Osteoblast (primary cell): ENCODE results near the gene TRHDE. TPM values are rescaled to one million over a fixed set of nuclear protein-coding genes. Genes with fewer than 3 reads are reported as not detected.

Source experiments
- DNase-seq: peaks from one replicate; pipeline ENCODE4 v3.0.0; 2011; ENCODE audit warnings: low spot score, mixed read lengths; ENCODE audit not compliant: insufficient read length; ENCODE audit errors: missing footprints
- H2AFZ ChIP-seq: 2 replicates; pipeline ENCODE4 v1.6.0; 2011; ENCODE audit warnings: mild to moderate bottlenecking, low read length
- H3K27ac ChIP-seq: 2 replicates; pipeline ENCODE4 v1.5.1; 2011; ENCODE audit warnings: mild to moderate bottlenecking, low read depth, low read length, moderate library complexity
- H3K27me3 ChIP-seq: 2 replicates; pipeline ENCODE4 v1.6.0; 2012; ENCODE audit warnings: mild to moderate bottlenecking, control low read depth, inconsistent platforms, low read length, moderate library complexity; ENCODE audit not compliant: insufficient read depth
- H3K36me3 ChIP-seq: 2 replicates; pipeline ENCODE4 v1.5.1; 2011; ENCODE audit warnings: mild to moderate bottlenecking, low read length, control low read depth, moderate library complexity; ENCODE audit not compliant: insufficient read depth
- H3K4me1 ChIP-seq: 2 replicates; pipeline ENCODE4 v1.5.1; 2011; ENCODE audit warnings: mild to moderate bottlenecking, low read length, control low read depth, moderate library complexity; ENCODE audit not compliant: insufficient read depth
- H3K4me2 ChIP-seq: 2 replicates; pipeline ENCODE4 v1.6.0; 2011; ENCODE audit warnings: mild to moderate bottlenecking, low read length; ENCODE audit not compliant: insufficient read depth
- H3K4me3 ChIP-seq: fragments of 200-600 bp; sonication (generic); 3 replicates; pipeline ENCODE4 v1.5.1; 2012; ENCODE audit warnings: mild to moderate bottlenecking, low read length, inconsistent platforms; ENCODE audit not compliant: insufficient read depth
- H3K79me2 ChIP-seq: 2 replicates; pipeline ENCODE4 v1.6.0; 2012; ENCODE audit warnings: mild to moderate bottlenecking, low read length, control low read depth, inconsistent platforms; ENCODE audit not compliant: insufficient read depth
- H3K9me3 ChIP-seq: 2 replicates; pipeline ENCODE4 v1.5.1; 2011; ENCODE audit warnings: low read depth, low read length, control low read depth
- H4K20me1 ChIP-seq: 2 replicates; pipeline ENCODE4 v1.6.0; 2012; ENCODE audit warnings: mild to moderate bottlenecking, low read length, control low read depth; ENCODE audit not compliant: insufficient read depth
- CTCF ChIP-seq: IDR thresholded peaks from 2 replicates; pipeline ENCODE4 v1.5.1; 2011; ENCODE audit warnings: mild to moderate bottlenecking, low read depth, low read length, moderate library complexity; ENCODE audit errors: extremely low read depth
- total RNA-seq: library from RNA; depleted of rRNA; stranded (reverse); fragments of >200 nt; gene quantifications from 2 replicates; pipeline ENCODE4 v1.2.3, GENCODE V29; 2012

TRHDE gene
- total RNA-seq, 1 donor = under 0.01 TPM

GRCh38 chr12:72406111-72406510 is 133.9 kb downstream of the TRHDE start:
- Histone ChIP-seq H3K4me1 (no peaks in the 10 kb centered on the region), H3K27ac (no peak overlapping the region), H4K20me1 (no peaks in the 10 kb centered on the region), H3K4me3 (no peak overlapping the region), H3K4me2 (no peak overlapping the region), H2AFZ (no peak overlapping the region), H3K27me3 (no peaks in the 10 kb centered on the region), H3K79me2 (no peaks in the 10 kb centered on the region), H3K36me3 (no peaks in the 10 kb centered on the region), H3K9me3 (peaks cover 5% of the 10 kb centered on the region)
- no peak for DNase-seq
- no peak for TF ChIP-seq CTCF

- Histone ChIP-seq H4K20me1 (no peaks in the 10 kb centered on the region), H3K4me2 (no peak overlapping the region), H3K4me1 (no peaks in the 10 kb centered on the region), H3K36me3 (no peaks in the 10 kb centered on the region), H3K4me3 (no peak overlapping the region), H2AFZ (no peak overlapping the region), H3K79me2 (no peaks in the 10 kb centered on the region), H3K27ac (no peak overlapping the region), H3K9me3 (no peaks in the 10 kb centered on the region), H3K27me3 (no peaks in the 10 kb centered on the region)
- DNase-seq = no peak
- no peak for TF ChIP-seq CTCF
Observed at GRCh38 chr12:72432037-72432604, 160.0 kb downstream of the TRHDE start.

GRCh38 chr12:72433298-72433697 is 161.1 kb downstream of the TRHDE start:
- Histone ChIP-seq H3K9me3 (no peaks in the 10 kb centered on the region), H3K4me2 (no peak overlapping the region), H3K27me3 (no peaks in the 10 kb centered on the region), H3K27ac (no peak overlapping the region), H3K79me2 (no peaks in the 10 kb centered on the region), H4K20me1 (no peaks in the 10 kb centered on the region), H3K4me3 (no peak overlapping the region), H3K36me3 (no peaks in the 10 kb centered on the region), H3K4me1 (no peaks in the 10 kb centered on the region), H2AFZ (no peak overlapping the region)
- no peak for TF ChIP-seq CTCF
- no peak for DNase-seq

GRCh38 chr12:72434999-72435398 is 162.8 kb downstream of the TRHDE start:
- H3K9me3 ChIP-seq = no peaks in the 10 kb centered on the region
- H3K79me2 ChIP-seq = no peaks in the 10 kb centered on the region
- H3K4me1 ChIP-seq = no peaks in the 10 kb centered on the region
- H3K4me3 ChIP-seq = no peak overlapping the region
- H4K20me1 ChIP-seq = no peaks in the 10 kb centered on the region
- no peaks in the 10 kb centered on the region for H3K27me3 ChIP-seq
- no peak for TF ChIP-seq CTCF
- DNase-seq = no peak
- H3K27ac ChIP-seq = no peak overlapping the region
- no peaks in the 10 kb centered on the region for H3K36me3 ChIP-seq
- no peak overlapping the region for H2AFZ ChIP-seq
- no peak overlapping the region for H3K4me2 ChIP-seq
